Liver (tissue), 9 donors: ENCODE data around the gene PCBP4. TPM values are rescaled to one million over a fixed set of nuclear protein-coding genes. Genes with fewer than 3 reads are reported as not detected.

Source experiments
- DNase-seq: peaks from one replicate; pipeline ENCODE4 v3.0.0-alpha.2; 2017; ENCODE audit warnings: low spot score
- H3K27ac ChIP-seq, 2 donors: one replicate each; pipeline ENCODE4 v1.7.0; 2013; ENCODE audit warnings: inconsistent platforms in 2 of 2, low read length in 2 of 2, control low read depth in 1 of 2, low read depth in 1 of 2, mild to moderate bottlenecking in 1 of 2
- H3K27me3 ChIP-seq, 4 donors: one replicate each; pipeline versions ENCODE4 v1.6.1 to v1.7.0; 2013; ENCODE audit warnings: low read length in 3 of 4, inconsistent platforms in 1 of 4, mild to moderate bottlenecking in 1 of 4, moderate library complexity in 1 of 4; ENCODE audit not compliant: control insufficient read depth in 4 of 4, insufficient read depth in 4 of 4
- H3K36me3 ChIP-seq, 4 donors: one replicate each; pipeline versions ENCODE4 v1.6.1 to v1.7.0; 2013; ENCODE audit warnings: low read length in 3 of 4, mild to moderate bottlenecking in 3 of 4, low read depth in 1 of 4, moderate library complexity in 1 of 4; ENCODE audit not compliant: control insufficient read depth in 4 of 4, insufficient read depth in 3 of 4
- H3K4me1 ChIP-seq, 4 donors: one replicate each; pipeline versions ENCODE4 v1.6.1 to v1.7.0; 2013; ENCODE audit warnings: low read length in 3 of 4, mild to moderate bottlenecking in 3 of 4, moderate library complexity in 1 of 4; ENCODE audit not compliant: control insufficient read depth in 4 of 4, insufficient read depth in 4 of 4
- H3K4me3 ChIP-seq, 3 donors: one replicate each; pipeline versions ENCODE4 v1.6.1 to v1.7.0; 2013; ENCODE audit warnings: low read length in 3 of 3, control low read depth in 1 of 3, low read depth in 1 of 3, mild to moderate bottlenecking in 1 of 3
- H3K9ac ChIP-seq, 2 donors: one replicate each; pipeline ENCODE4 v1.7.0; 2013; ENCODE audit warnings: low read length in 2 of 2, mild to moderate bottlenecking in 2 of 2, moderate library complexity in 2 of 2, control low read depth in 1 of 2, low read depth in 1 of 2
- H3K9me3 ChIP-seq, 4 donors: one replicate each; pipeline versions ENCODE4 v1.6.1 to v1.7.0; 2013; ENCODE audit warnings: low read length in 3 of 4; ENCODE audit not compliant: control insufficient read depth in 4 of 4
- ATF3 ChIP-seq: IDR thresholded peaks from 2 replicates; pipeline ENCODE4 v1.6.1; 2016; ENCODE audit warnings: antibody characterized with exemption
- CTCF ChIP-seq: fragments of 150-350 bp; IDR thresholded peaks from 2 replicates; pipeline ENCODE4 v1.5.1; 2017; ENCODE audit warnings: improper control_type of control experiment, low read depth, low read length; ENCODE audit not compliant: missing input control
- EGR1 ChIP-seq, 2 donors: IDR thresholded peaks; 2 replicates each; pipeline ENCODE4 v1.6.1; 2016 to 2018; ENCODE audit warnings: antibody characterized with exemption in 2 of 2, low read depth in 2 of 2
- FOXA1 ChIP-seq: IDR thresholded peaks from 2 replicates; pipeline ENCODE4 v1.6.1; 2016; ENCODE audit warnings: antibody characterized with exemption
- FOXA2 ChIP-seq: IDR thresholded peaks from 2 replicates; pipeline ENCODE4 v1.6.1; 2016; ENCODE audit warnings: antibody characterized with exemption
- HNF4A ChIP-seq, 2 donors: conservative IDR thresholded peaks; 2 replicates each; pipeline ENCODE4 v1.6.1; 2016; ENCODE audit warnings: antibody characterized with exemption in 2 of 2, mild to moderate bottlenecking in 2 of 2
- HNF4G ChIP-seq: IDR thresholded peaks from 2 replicates; pipeline ENCODE4 v1.6.1; 2016; ENCODE audit warnings: antibody characterized with exemption
- JUND ChIP-seq, 2 donors: IDR thresholded peaks; 2 replicates each; pipeline ENCODE4 v1.6.1; 2016; ENCODE audit warnings: antibody characterized with exemption in 2 of 2
- MAX ChIP-seq: IDR thresholded peaks from 2 replicates; pipeline ENCODE4 v1.6.1; 2016; ENCODE audit warnings: antibody characterized with exemption
- NR2F2 ChIP-seq: IDR thresholded peaks from 2 replicates; pipeline ENCODE4 v1.6.1; 2016; ENCODE audit warnings: antibody characterized with exemption
- RAD21 ChIP-seq, 2 donors: IDR thresholded peaks; 2 replicates each; pipeline ENCODE4 v1.6.1; 2016; ENCODE audit warnings: antibody characterized with exemption in 2 of 2, mild to moderate bottlenecking in 2 of 2
- REST ChIP-seq: IDR thresholded peaks from 2 replicates; pipeline ENCODE4 v1.6.1; 2016; ENCODE audit warnings: antibody characterized with exemption, mild to moderate bottlenecking
- RXRA ChIP-seq, 2 donors: IDR thresholded peaks; 2 replicates each; pipeline ENCODE4 v1.6.1; 2017 to 2018; ENCODE audit warnings: antibody characterized with exemption in 2 of 2, mild to moderate bottlenecking in 1 of 2
- SP1 ChIP-seq: IDR thresholded peaks from 2 replicates; pipeline ENCODE4 v1.6.1; 2018; ENCODE audit warnings: antibody characterized with exemption, mild to moderate bottlenecking
- TAF1 ChIP-seq: conservative IDR thresholded peaks from 2 replicates; pipeline ENCODE4 v1.6.1; 2016; ENCODE audit warnings: antibody characterized with exemption, mild to moderate bottlenecking
- YY1 ChIP-seq: IDR thresholded peaks from 2 replicates; pipeline ENCODE4 v1.6.1; 2016; ENCODE audit warnings: antibody characterized with exemption, mild to moderate bottlenecking
- ZBTB33 ChIP-seq: IDR thresholded peaks from 2 replicates; pipeline ENCODE4 v1.6.1; 2016; ENCODE audit warnings: antibody characterized with exemption
- WGBS: extraction: QIAGEN DNeasy Blood & Tissue Kit; methylation state at CpG from one replicate; pipeline ENCODE4 v1.1.7; 2013; 5-methylcytosine and 5-hydroxymethylcytosine counted together
- polyA plus RNA-seq, 2 donors: library from polyadenylated mRNA; stranded (reverse) in 1 of 2; unstranded in 1 of 2; fragments of 200-250 nt in 1 of 2; fragments of >200 nt in 1 of 2; fragmentation: Nextera tagmentation in 1 of 2; extraction: Ambion mirVana in 1 of 2; gene quantifications; one replicate each; pipeline versions ENCODE4 v1.2.1 to v1.2.3, GENCODE V29; 2013 to 2015
- total RNA-seq, 2 donors: library from RNA; depleted of rRNA; stranded (reverse); fragments of >200 nt; gene quantifications; one replicate each; pipeline ENCODE4 v1.2.3, GENCODE V29; 2014
- donor health status: healthy.
- donor health status: healthy.
- donor health status: healthy.
- donor health status: healthy.
- donor health status: healthy.

Gene PCBP4
- total and polyA plus RNA-seq, 4 donors, result 2.7 to 7.9 (median 4.5) TPM

- peaks cover 11 to 42% (median 27%) of the 10 kb centered on the region in 4 donors for H3K4me1 ChIP-seq
- no peak for TF ChIP-seq TAF1
- TF ChIP-seq SP1, result no peak
- no peak for TF ChIP-seq JUND (IDR thresholded peaks at IDR 0.05)
- TF ChIP-seq ATF3, result no peak
- no peak for TF ChIP-seq YY1
- 84% methylated on average over 9 of the region's 9 CpGs for WGBS
These were observed 10.3 kb upstream of the PCBP4 start for GRCh38 chr3:51977446-51978142.

GRCh38 chr3:51975852-51976549, 8.7 kb upstream of the PCBP4 start:
- peaks cover 12 to 42% (median 31%) of the 10 kb centered on the region in 4 donors for H3K4me1 ChIP-seq
- no peaks in the 10 kb centered on the region for H3K36me3 ChIP-seq
- 39% methylated on average over 46 of the region's 46 CpGs for WGBS
- H3K4me3 ChIP-seq, result peak overlapping the region; percentile 60 to 79 (median 64)
- no peak for TF ChIP-seq MAX
- no peak for TF ChIP-seq RXRA (IDR thresholded peaks at IDR 0.05)
- no peak for TF ChIP-seq FOXA1
- no peaks in the 10 kb centered on the region for H3K27me3 ChIP-seq
- peak; percentile 68 for DNase-seq
- H3K9ac ChIP-seq, result no peak overlapping the region
- H3K9me3 ChIP-seq, result no peaks in the 10 kb centered on the region
- peak overlapping the region; percentile 94 to 97 for H3K27ac ChIP-seq

More at GRCh38 chr3:51977446-51978142, 10.3 kb upstream of the PCBP4 start:
- DNase-seq, result no peak
- H3K27ac ChIP-seq, result peak overlapping the region; percentile 11 to 30
- no peak overlapping the region for H3K4me3 ChIP-seq
- H3K9me3 ChIP-seq, result no peaks in the 10 kb centered on the region
- no peak overlapping the region for H3K9ac ChIP-seq
- no peaks in the 10 kb centered on the region for H3K27me3 ChIP-seq
- H3K36me3 ChIP-seq, result no peaks in the 10 kb centered on the region

GRCh38 chr3:51974963-51975851, 8.0 kb upstream of the PCBP4 start, which contains the start of gene ABHD14A:
ABHD14A (plus strand) TSS chr3:51975064; CDS start chr3:51975136, 72 bp downstream.
- Histone ChIP-seq H3K27ac (peak within 1 kb of the TSS; percentile 94 to 97), H3K9ac (peak within 1 kb of the TSS; percentile 92 to 95), H3K27me3 (no peaks in the 10 kb centered on the region), H3K4me1 (peaks cover 11 to 49% (median 37%) of the 10 kb centered on the region in 4 donors), H3K9me3 (no peaks in the 10 kb centered on the region), H3K4me3 (peak within 1 kb of the TSS; percentile 64 to 79 (median 76)), H3K36me3 (no peaks in the 10 kb centered on the region)
- peak; percentile 71 for DNase-seq
- WGBS, result under 1% methylated on average over 63 of the region's 63 CpGs
- peak; percentile 18 for TF ChIP-seq REST
- TF ChIP-seq NR2F2, result no peak
- TF ChIP-seq JUND (IDR thresholded peaks at IDR 0.05), result no peak
- no peak for TF ChIP-seq ZBTB33
- TF ChIP-seq EGR1 (IDR thresholded peaks at IDR 0.05; ENCODE audit: low read depth in 2 of 2), result peak in 1 of 2 donors; percentile 17
- peak in 1 of 2 donors; percentile 31 for TF ChIP-seq RXRA (IDR thresholded peaks at IDR 0.05)
- no peak for TF ChIP-seq CTCF
- no peak for TF ChIP-seq ATF3
- peak; percentile 92 to 93 for TF ChIP-seq HNF4A (conservative IDR thresholded peaks at IDR 0.05)
- TF ChIP-seq HNF4G, result peak; percentile 86
- TF ChIP-seq FOXA2, result no peak
- TF ChIP-seq RAD21 (IDR thresholded peaks at IDR 0.05), result no peak
